H1 (cell line): ENCODE data around the gene KCTD4. TPM values are rescaled to one million over a fixed set of nuclear protein-coding genes. Genes with fewer than 3 reads are reported as not detected.

Experiments used
- CTCF ChIA-PET: fragments of 300-600 bp; sonication (Branson Sonifier 250); formaldehyde crosslinking; loops from one replicate; lab custom pipeline; 2021; ENCODE audit not compliant: partially characterized antibody; lab: Charles Lee
- POLR2A ChIA-PET: fragments of 300-600 bp; sonication (Branson Sonifier 250); formaldehyde crosslinking; loops from one replicate; lab custom pipeline; 2021; ENCODE audit warnings: inconsistent platforms; ENCODE audit not compliant: partially characterized antibody; lab: Charles Lee
- DNase-seq, 2 experiments: peaks; one replicate each; pipeline versions ENCODE4 v3.0.0 to v3.0.0-alpha.2; 2010 to 2022; ENCODE audit warnings: low spot score in 2 of 2, low read depth in 1 of 2, mixed read lengths in 1 of 2
- FAIRE-seq: peaks from 2 replicates; lab custom pipeline; 2011; peaks lifted over from hg19 to GRCh38; lab: Jason Lieb, UNC
- H2AFZ ChIP-seq: 2 replicates; pipeline ENCODE4 v1.8.1; 2012; ENCODE audit warnings: low read length, inconsistent platforms
- H2AK5ac ChIP-seq: 2 replicates; pipeline ENCODE4 v1.6.1; 2013; ENCODE audit warnings: low read depth, low read length
- H2BK120ac ChIP-seq: replicated peaks from 2 replicates; pipeline ENCODE3; 2013; ENCODE audit warnings: low read depth, low read length, inconsistent platforms
- H2BK12ac ChIP-seq: 2 replicates; pipeline ENCODE4 v1.6.1; 2013; ENCODE audit warnings: low read depth, low read length
- H2BK15ac ChIP-seq: 2 replicates; pipeline ENCODE4 v1.6.1; 2013; ENCODE audit warnings: low read length
- H2BK20ac ChIP-seq: 2 replicates; pipeline ENCODE4 v1.6.1; 2013; ENCODE audit warnings: low read length
- H2BK5ac ChIP-seq: 2 replicates; pipeline ENCODE4 v1.6.1; 2013; ENCODE audit warnings: low read depth, low read length
- H3K14ac ChIP-seq: 2 replicates; pipeline ENCODE4 v1.6.1; 2013; ENCODE audit warnings: inconsistent platforms; ENCODE audit not compliant: insufficient read length
- H3K18ac ChIP-seq: 2 replicates; pipeline ENCODE4 v1.6.1; 2013; ENCODE audit warnings: low read length; ENCODE audit errors: extremely low read depth
- H3K23ac ChIP-seq: 2 replicates; pipeline ENCODE4 v1.6.1; 2013; ENCODE audit warnings: inconsistent platforms; ENCODE audit not compliant: insufficient read length
- H3K23me2 ChIP-seq: 2 replicates; pipeline ENCODE4 v1.6.1; 2013; ENCODE audit warnings: low read depth, low read length
- H3K27ac ChIP-seq: 2 replicates; pipeline ENCODE4 v1.6.1; 2011; ENCODE audit warnings: low read depth, low read length, inconsistent platforms
- H3K27me3 ChIP-seq, 4 experiments: replicated peaks in 1 of 4; 1 replicate in 1 of 4; 2 replicates in 3 of 4; pipeline versions ENCODE4 v1.6.1 to v1.8.1; 2011 to 2013; ENCODE audit warnings: low read length in 3 of 4, mild to moderate bottlenecking in 3 of 4, inconsistent platforms in 2 of 4, mixed read lengths in 2 of 4, moderate library complexity in 1 of 4; ENCODE audit not compliant: control insufficient read depth in 3 of 4, insufficient read depth in 3 of 4; ENCODE audit errors: extremely low read depth in 1 of 4
- H3K36me3 ChIP-seq, 4 experiments: 2 replicates each; pipeline versions ENCODE4 v1.6.1 to v1.8.1; 2011 to 2013; ENCODE audit warnings: mild to moderate bottlenecking in 4 of 4, low read length in 3 of 4, moderate library complexity in 2 of 4, control low read depth in 1 of 4, inconsistent platforms in 1 of 4; ENCODE audit not compliant: insufficient read depth in 4 of 4, control insufficient read depth in 2 of 4
- H3K4ac ChIP-seq: replicated peaks from 2 replicates; pipeline ENCODE3; 2013; ENCODE audit warnings: low read length, low read depth, mixed read lengths, inconsistent platforms; ENCODE audit not compliant: insufficient read length
- H3K4me1 ChIP-seq, 4 experiments: replicated peaks in 1 of 4; 1 replicate in 1 of 4; 2 replicates in 3 of 4; pipeline versions ENCODE4 v1.6.1 to v1.8.1; 2011 to 2013; ENCODE audit warnings: low read length in 3 of 4, inconsistent platforms in 2 of 4, mixed read lengths in 1 of 4; ENCODE audit not compliant: insufficient read depth in 4 of 4, control insufficient read depth in 3 of 4
- H3K4me2 ChIP-seq, 2 experiments: 2 replicates each; pipeline versions ENCODE4 v1.6.1 to v1.8.1; 2011 to 2013; ENCODE audit warnings: low read depth in 2 of 2, low read length in 2 of 2, control low read depth in 1 of 2, inconsistent platforms in 1 of 2, mild to moderate bottlenecking in 1 of 2; ENCODE audit not compliant: insufficient read depth in 1 of 2
- H3K4me3 ChIP-seq, 4 experiments: fragments of 200-600, 300-600 bp in 1 of 4; sonication (generic), shearing (Covaris generic), sonication (Bioruptor Twin) in 1 of 4; 2 replicates each; pipeline versions ENCODE4 v1.5.1 to v1.8.1; 2011 to 2016; ENCODE audit warnings: low read length in 4 of 4, low read depth in 3 of 4, control low read depth in 2 of 4, inconsistent platforms in 2 of 4, mild to moderate bottlenecking in 2 of 4, mixed read lengths in 1 of 4, moderate library complexity in 1 of 4; ENCODE audit not compliant: insufficient read depth in 2 of 4; ENCODE audit errors: extremely low read depth in 1 of 4
- H3K56ac ChIP-seq: replicated peaks from 2 replicates; pipeline ENCODE3; 2013; ENCODE audit warnings: low read depth, mild to moderate bottlenecking, mixed read lengths, low read length, inconsistent platforms; ENCODE audit not compliant: insufficient read length
- H3K79me1 ChIP-seq: 2 replicates; pipeline ENCODE4 v1.6.1; 2013; ENCODE audit warnings: low read depth, low read length, control low read depth
- H3K79me2 ChIP-seq, 2 experiments: 2 replicates each; pipeline versions ENCODE4 v1.6.1 to v1.8.1; 2012 to 2013; ENCODE audit warnings: low read length in 2 of 2, mild to moderate bottlenecking in 2 of 2, inconsistent platforms in 1 of 2; ENCODE audit not compliant: insufficient read depth in 2 of 2, control insufficient read depth in 1 of 2
- H3K9ac ChIP-seq, 4 experiments: replicated peaks in 1 of 4; 1 replicate in 1 of 4; 2 replicates in 3 of 4; pipeline versions ENCODE4 v1.6.1 to v1.8.1; 2011 to 2013; ENCODE audit warnings: low read depth in 3 of 4, low read length in 3 of 4, control low read depth in 2 of 4, mild to moderate bottlenecking in 2 of 4, moderate library complexity in 2 of 4, inconsistent platforms in 1 of 4; ENCODE audit errors: extremely low read depth in 1 of 4
- H3K9me3 ChIP-seq, 2 experiments: 2 replicates each; pipeline versions ENCODE4 v1.6.1 to v1.8.1; 2012 to 2013; ENCODE audit warnings: mild to moderate bottlenecking in 2 of 2, moderate library complexity in 2 of 2, control low read depth in 1 of 2, inconsistent platforms in 1 of 2, low read depth in 1 of 2, low read length in 1 of 2, mixed read lengths in 1 of 2; ENCODE audit not compliant: insufficient read depth in 2 of 2
- H4K20me1 ChIP-seq, 2 experiments: replicated peaks in 1 of 2; 2 replicates each; pipeline versions ENCODE3 to v1.8.1; 2011 to 2013; ENCODE audit warnings: inconsistent platforms in 2 of 2, low read length in 2 of 2, mild to moderate bottlenecking in 1 of 2; ENCODE audit not compliant: insufficient read depth in 2 of 2, control insufficient read depth in 1 of 2
- H4K5ac ChIP-seq: 2 replicates; pipeline ENCODE4 v1.6.1; 2013; ENCODE audit warnings: low read length, low read depth, mixed read lengths, inconsistent platforms; ENCODE audit not compliant: insufficient read length
- H4K8ac ChIP-seq: 2 replicates; pipeline ENCODE4 v1.8.0; 2013; ENCODE audit warnings: mild to moderate bottlenecking, moderate library complexity, low read length, inconsistent platforms; ENCODE audit not compliant: insufficient read depth; ENCODE audit errors: extremely low read depth
- H4K91ac ChIP-seq: replicated peaks from 2 replicates; pipeline ENCODE3; 2013; ENCODE audit warnings: low read length, mixed read lengths, inconsistent platforms; ENCODE audit not compliant: insufficient read length
- CHD2 ChIP-seq: IDR thresholded peaks from 2 replicates; pipeline ENCODE4 v1.6.1; 2012; ENCODE audit warnings: low read length, improper control_type of control experiment
- SP2 ChIP-seq: IDR thresholded peaks from 2 replicates; pipeline ENCODE4 v1.6.1; 2012; ENCODE audit warnings: mild to moderate bottlenecking, low read length, inconsistent platforms
- WGBS, 2 experiments: shearing (Covaris generic) in 1 of 2; methylation state at CpG; one replicate each; pipeline versions ENCODE4 v1.1.6 to v1.1.7; 2013 to 2015; ENCODE audit warnings: low lambda C conversion rate in 2 of 2, mixed read lengths in 2 of 2, inconsistent platforms in 1 of 2, low coverage in 1 of 2, missing lambda C conversion rate in 1 of 2; ENCODE audit not compliant: insufficient replicate concordance in 2 of 2, insufficient coverage in 1 of 2, insufficient read length in 1 of 2; ENCODE audit errors: extremely low coverage in 1 of 2, missing lambda C conversion rate in 1 of 2; 5-methylcytosine and 5-hydroxymethylcytosine counted together
- polyA plus RNA-seq, 7 experiments: library from polyadenylated mRNA; depleted of rRNA in 3 of 7; stranded (reverse) in 5 of 7; unstranded in 2 of 7; fragments of >200 nt in 5 of 7; fragments of 200-250 nt in 2 of 7; gene quantifications; 1 replicate in 5 of 7; 2 replicates in 1 of 7; 4 replicates in 1 of 7; pipeline versions ENCODE4 v1.2.1 to v1.2.3, GENCODE V29; 2011 to 2013; ENCODE audit warnings: missing spikeins in 2 of 7, mixed read lengths in 2 of 7
- total RNA-seq: library from RNA; stranded (reverse); fragmentation: NEBNext Ultra II Directional; extraction: Animal tissue kit (Norgen Biotek cat#: 25700); gene quantifications from 2 replicates; pipeline ENCODE4 v1.2.1, GENCODE V29; 2021

KCTD4 gene
- total and polyA plus RNA-seq, 2 of the 8 experiments (the other 6 are each of a cell fraction or from before 2014, with no cell fraction given) = not detected

GRCh38 chr13:45226024-45226423 lies 25.2 kb upstream of the KCTD4 start:
- no peak overlapping the region for H3K27ac ChIP-seq
- H2AFZ ChIP-seq = no peak overlapping the region
- ChIA-PET CTCF (interaction anchor here (0.6 to 1.6 kb wide), 3 partner anchors 11 to 87 kb away, joined by 3 to 6 read pairs (median 3); no protein-coding TSS in a partner anchor), POLR2A (no interaction called here)
- no peak overlapping the region for H3K14ac ChIP-seq
- no peak overlapping the region for H2BK5ac ChIP-seq
- H3K4me3 ChIP-seq = no peak overlapping the region
- no peaks in the 10 kb centered on the region for H3K23me2 ChIP-seq
- no peaks in the 10 kb centered on the region for H3K27me3 ChIP-seq
- H2BK15ac ChIP-seq = no peak overlapping the region
- H3K79me2 ChIP-seq = no peaks in the 10 kb centered on the region
- H4K20me1 ChIP-seq = peaks cover 0 to 2% of the 10 kb centered on the region in 2 experiments
- no peak overlapping the region for H3K23ac ChIP-seq
- H2BK20ac ChIP-seq = no peak overlapping the region
- no peak for DNase-seq
- no peak overlapping the region for H3K9ac ChIP-seq
- H4K5ac ChIP-seq = no peak overlapping the region
- H3K79me1 ChIP-seq = no peaks in the 10 kb centered on the region; the same call in 1 of the 2 replicates
- WGBS, 2 experiments = 99% methylated on average over 3 of the region's 3 CpGs; no CpG with 5 or more reads in 1 of the 2 experiments
- no peak overlapping the region for H4K8ac ChIP-seq
- no peak overlapping the region for H2BK12ac ChIP-seq
- no peak for FAIRE-seq
- H4K91ac ChIP-seq = no peak overlapping the region
- no peak overlapping the region for H2BK120ac ChIP-seq
- H2AK5ac ChIP-seq = no peak overlapping the region
- H3K56ac ChIP-seq = no peak overlapping the region
- no peaks in the 10 kb centered on the region for H3K4me1 ChIP-seq
- H3K9me3 ChIP-seq = no peaks in the 10 kb centered on the region
- H3K18ac ChIP-seq = no peak overlapping the region
- TF ChIP-seq CHD2 (no peak), SP2 (no peak)
- TF ChIP-seq, all 59 proteins: peak for 0
- Histone ChIP-seq H3K36me3 (no peaks in the 10 kb centered on the region), H3K4ac (no peak overlapping the region), H3K4me2 (no peak overlapping the region)
